HG03558 (cell line): ENCODE results near the gene KCNJ8.

Experiments
- ATAC-seq: cut with Tn5 transposase; IDR thresholded peaks from one replicate; pipeline ENCODE4 v1.9.1; 2021; ENCODE audit warnings: moderate number of reproducible peaks; ENCODE audit not compliant: unreplicated experiment; ENCODE audit errors: extremely low read depth

The KCNJ8 gene

DNA sequence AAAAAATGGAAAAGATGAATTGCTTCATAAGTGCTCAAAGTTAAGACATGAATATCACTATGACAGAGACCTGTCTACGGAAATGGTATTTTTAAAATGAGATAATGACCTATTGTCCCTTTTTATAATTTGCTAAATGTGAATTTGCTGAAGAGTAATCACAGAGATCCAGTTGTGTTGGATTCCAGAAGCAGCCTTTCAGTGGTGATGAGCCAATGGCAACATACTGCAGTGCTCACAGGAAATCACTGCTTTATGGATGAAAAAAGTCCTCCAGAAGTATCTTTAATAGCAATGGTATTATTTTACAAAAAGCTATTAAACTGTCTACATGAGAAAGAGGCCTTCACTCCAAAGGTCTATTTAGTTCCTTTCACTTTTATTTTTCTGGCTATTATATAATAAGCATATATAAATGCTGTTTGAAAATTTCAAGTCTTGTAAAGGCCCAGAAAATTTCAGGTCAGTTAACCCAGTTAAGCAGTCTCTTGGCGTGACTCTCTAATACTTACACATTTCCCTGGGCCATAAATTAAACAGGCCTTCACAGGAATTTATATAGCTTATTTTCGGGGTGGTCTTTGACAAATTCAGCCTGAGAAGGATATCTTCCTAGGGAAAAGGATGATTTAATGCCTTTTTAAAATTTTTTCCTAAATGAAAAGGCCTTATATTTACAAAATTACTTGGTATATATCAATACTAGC is 55.4 kb downstream of the KCNJ8 start:
- no peak for ATAC-seq

DNA sequence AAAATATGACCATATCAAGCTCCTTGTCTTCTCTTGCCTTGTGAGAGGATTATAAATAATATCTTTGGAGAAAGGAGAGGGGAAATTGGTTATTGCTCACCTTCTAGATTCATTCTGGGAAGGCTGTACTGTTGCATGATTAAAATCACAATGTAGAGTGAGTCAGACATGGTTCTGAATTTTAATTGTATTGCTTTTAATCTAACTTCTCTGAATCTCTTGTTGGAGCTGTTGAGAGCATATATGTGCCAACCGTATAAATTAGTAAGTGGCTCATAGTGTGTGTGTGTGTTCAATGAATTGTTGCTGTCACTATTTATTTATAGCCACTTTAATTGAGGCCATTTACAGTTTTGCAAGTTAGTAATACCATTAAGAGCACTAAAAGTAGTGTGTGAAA is 56.1 kb downstream of the KCNJ8 start:
- no peak for ATAC-seq

DNA sequence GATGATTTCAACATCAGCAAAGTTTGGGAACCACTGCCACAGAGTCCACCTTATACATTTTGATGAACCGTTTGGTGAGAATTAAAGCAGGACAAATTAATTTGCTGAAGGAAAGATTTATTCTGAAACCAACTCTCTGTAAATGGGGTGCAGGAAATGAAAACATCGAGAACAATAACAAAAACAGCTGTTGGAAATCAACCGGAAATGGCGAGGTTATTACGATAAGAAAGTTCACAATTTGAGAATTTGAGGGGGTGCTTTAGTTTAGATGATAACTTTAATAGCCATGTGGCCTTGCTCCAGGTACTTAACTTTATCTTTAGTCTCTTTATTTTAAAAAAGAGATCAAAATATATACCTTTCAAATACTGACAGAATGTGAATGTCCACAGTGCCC is 56.7 kb downstream of the KCNJ8 start:
- no peak for ATAC-seq

GRCh38 chr12:21715386-21715785 is 59.1 kb downstream of the KCNJ8 start:
- ATAC-seq = no peak
